Keratinocyte (primary cell): ENCODE data around the gene APOA4. TPM values are rescaled to one million over a fixed set of nuclear protein-coding genes. Genes with fewer than 3 reads are reported as not detected.
"Not testable (repeated sequence)": the region's sequence is repeated elsewhere in the genome, so short reads cannot be mapped to it uniquely, and the experiment has no call there.

Experiments
- DNase-seq: peaks from one replicate; pipeline ENCODE4 v3.0.0-alpha.2; 2011; ENCODE audit warnings: low read depth, missing footprints, low spot score
- FAIRE-seq: peaks from 2 replicates; lab custom pipeline; 2011; peaks lifted over from hg19 to GRCh38; lab: Jason Lieb, UNC
- H2AFZ ChIP-seq: 2 replicates; pipeline ENCODE4 v1.6.0; 2012; ENCODE audit warnings: low read length, control low read depth, inconsistent platforms; ENCODE audit not compliant: control insufficient read depth
- H3K27ac ChIP-seq: 2 replicates; pipeline ENCODE4 v1.5.1; 2011; ENCODE audit warnings: low read length; ENCODE audit not compliant: control insufficient read depth, insufficient read depth
- H3K27me3 ChIP-seq: 3 replicates; pipeline ENCODE4 v1.6.0; 2011; ENCODE audit warnings: low read length; ENCODE audit not compliant: control insufficient read depth, insufficient read depth; ENCODE audit errors: extremely low read depth
- H3K36me3 ChIP-seq, 2 experiments: 2 replicates in 1 of 2; 3 replicates in 1 of 2; pipeline ENCODE4 v1.5.1; 2011; ENCODE audit warnings: low read length in 2 of 2, mild to moderate bottlenecking in 1 of 2; ENCODE audit not compliant: control insufficient read depth in 2 of 2, insufficient read depth in 2 of 2; ENCODE audit errors: extremely low read depth in 1 of 2
- H3K4me1 ChIP-seq: 3 replicates; pipeline ENCODE4 v1.5.1; 2011; ENCODE audit warnings: low read length; ENCODE audit not compliant: control insufficient read depth, insufficient read depth; ENCODE audit errors: extremely low read depth
- H3K4me2 ChIP-seq: 3 replicates; pipeline ENCODE4 v1.6.0; 2011; ENCODE audit warnings: low read depth, low read length; ENCODE audit not compliant: control insufficient read depth, insufficient read depth; ENCODE audit errors: extremely low read depth
- H3K4me3 ChIP-seq, 3 experiments: fragments of 200-600 bp in 1 of 3; sonication (generic) in 1 of 3; 2 replicates in 2 of 3; 3 replicates in 1 of 3; pipeline ENCODE4 v1.5.1; 2011 to 2016; ENCODE audit warnings: low read length in 3 of 3, mild to moderate bottlenecking in 3 of 3, control low read depth in 2 of 3, inconsistent platforms in 1 of 3, low read depth in 1 of 3, mixed read lengths in 1 of 3, mixed run types in 1 of 3, moderate library complexity in 1 of 3; ENCODE audit not compliant: control insufficient read depth in 2 of 3, insufficient read depth in 2 of 3; ENCODE audit errors: extremely low read depth in 1 of 3
- H3K79me2 ChIP-seq: 2 replicates; pipeline ENCODE4 v1.6.0; 2012; ENCODE audit warnings: low read length; ENCODE audit not compliant: control insufficient read depth, insufficient read depth
- H3K9ac ChIP-seq: 3 replicates; pipeline ENCODE4 v1.6.0; 2011; ENCODE audit warnings: low read length; ENCODE audit not compliant: control insufficient read depth, insufficient read depth; ENCODE audit errors: extremely low read depth
- H3K9me1 ChIP-seq: 3 replicates; pipeline ENCODE4 v1.6.0; 2011; ENCODE audit warnings: low read length; ENCODE audit not compliant: control insufficient read depth, insufficient read depth; ENCODE audit errors: extremely low read depth
- H3K9me3 ChIP-seq: 2 replicates; pipeline ENCODE4 v1.5.1; 2012; ENCODE audit warnings: low read depth, low read length; ENCODE audit not compliant: control insufficient read depth
- H4K20me1 ChIP-seq: 3 replicates; pipeline ENCODE4 v1.6.0; 2011; ENCODE audit warnings: low read length; ENCODE audit not compliant: control insufficient read depth, insufficient read depth; ENCODE audit errors: extremely low read depth
- CTCF ChIP-seq, 3 experiments: IDR thresholded peaks in 1 of 3; conservative IDR thresholded peaks in 1 of 3; optimal IDR thresholded peaks in 1 of 3; 2 replicates in 2 of 3; 3 replicates in 1 of 3; pipeline versions ENCODE3 to v1.5.1; 2011; ENCODE audit warnings: low read length in 3 of 3, mild to moderate bottlenecking in 3 of 3, moderate library complexity in 2 of 3, control low read depth in 1 of 3, inconsistent platforms in 1 of 3; ENCODE audit not compliant: insufficient read depth in 2 of 3; ENCODE audit errors: extremely low read depth in 1 of 3
- EZH2 ChIP-seq: IDR thresholded peaks from one replicate; pipeline ENCODE4 v1.6.1; 2012; ENCODE audit warnings: inconsistent platforms, mild to moderate bottlenecking, low read length, moderate library complexity
- dilution Hi-C: fragments of 300-500 bp; cut with MboI; formaldehyde crosslinking; loops from one replicate; pipeline ENCODE4 v1.7.0; 2020; ENCODE audit warnings: low sequenced_read_pairs; ENCODE audit not compliant: extremely low pct_ligation_motif_present
- polyA plus RNA-seq, 5 experiments: library from polyadenylated mRNA; depleted of rRNA in 3 of 5; stranded (reverse) in 3 of 5; stranded (forward) in 1 of 5; unstranded in 1 of 5; fragments of >200 nt; gene quantifications; 1 replicate in 1 of 5; 2 replicates in 3 of 5; 3 replicates in 1 of 5; pipeline versions ENCODE4 v1.2.1 to v1.2.3, GENCODE V29; 2011 to 2012; ENCODE audit warnings: missing spikeins in 2 of 5, low read depth in 1 of 5, low replicate concordance in 1 of 5

APOA4 gene
- polyA plus RNA-seq, 1 donor (not counting 4 experiments of a cell fraction or from before 2014, with no cell fraction given): not detected

GRCh38 chr11:116804001-116804400, 19.1 kb downstream of the APOA4 start:
- H3K9me1 ChIP-seq: no peaks in the 10 kb centered on the region
- H3K27ac ChIP-seq: no peak overlapping the region
- no peaks in the 10 kb centered on the region for H3K36me3 ChIP-seq
- no peaks in the 10 kb centered on the region for H3K79me2 ChIP-seq
- no peaks in the 10 kb centered on the region for H3K4me1 ChIP-seq
- no peaks in the 10 kb centered on the region for H3K27me3 ChIP-seq
- no peaks in the 10 kb centered on the region for H3K9me3 ChIP-seq
- TF ChIP-seq CTCF (optimal IDR thresholded peaks at IDR 0.05 in 1 of 3, IDR thresholded peaks at IDR 0.05 in 1 of 3, conservative IDR thresholded peaks at IDR 0.05 in 1 of 3; ENCODE audit: extremely low read depth in 1 of 3, insufficient read depth in 2 of 3, low read length in 3 of 3) (no peak), EZH2 (no peak)
- DNase-seq (no peak), FAIRE-seq (no peak)
- no peak overlapping the region for H3K9ac ChIP-seq
- H4K20me1 ChIP-seq: no peaks in the 10 kb centered on the region
- dilution Hi-C loops: no loop called here
- no peak overlapping the region for H3K4me2 ChIP-seq
- no peak overlapping the region for H3K4me3 ChIP-seq
- no peak overlapping the region for H2AFZ ChIP-seq

GRCh38 chr11:116801662-116802061, 21.4 kb downstream of the APOA4 start:
- FAIRE-seq, H3K27me3 ChIP-seq, H3K36me3 ChIP-seq, H3K9me3 ChIP-seq, H3K4me1 ChIP-seq, H3K4me3 ChIP-seq, H3K27ac ChIP-seq, dilution Hi-C loops, H3K9ac ChIP-seq, H3K79me2 ChIP-seq, H3K4me2 ChIP-seq, H3K9me1 ChIP-seq, H2AFZ ChIP-seq, DNase-seq, H4K20me1 ChIP-seq: not testable (repeated sequence)

GRCh38 chr11:116800610-116801009, 22.5 kb downstream of the APOA4 start:
- no peak overlapping the region for H3K4me3 ChIP-seq
- no peaks in the 10 kb centered on the region for H3K9me3 ChIP-seq
- no peaks in the 10 kb centered on the region for H3K9me1 ChIP-seq
- FAIRE-seq (no peak), DNase-seq (no peak)
- no peak for TF ChIP-seq EZH2
- TF ChIP-seq CTCF (optimal IDR thresholded peaks at IDR 0.05 in 1 of 3, IDR thresholded peaks at IDR 0.05 in 1 of 3, conservative IDR thresholded peaks at IDR 0.05 in 1 of 3; ENCODE audit: extremely low read depth in 1 of 3, insufficient read depth in 2 of 3, low read length in 3 of 3): no peak
- no peaks in the 10 kb centered on the region for H3K27me3 ChIP-seq
- H2AFZ ChIP-seq: no peak overlapping the region
- no peaks in the 10 kb centered on the region for H3K4me1 ChIP-seq
- H3K36me3 ChIP-seq: no peaks in the 10 kb centered on the region
- H3K9ac ChIP-seq: no peak overlapping the region
- no peak overlapping the region for H3K4me2 ChIP-seq
- H3K27ac ChIP-seq: no peak overlapping the region
- dilution Hi-C loops: no loop called here
- H3K79me2 ChIP-seq: no peaks in the 10 kb centered on the region
- H4K20me1 ChIP-seq: no peaks in the 10 kb centered on the region
